Astrocyte (in vitro differentiated cells and primary cell): ENCODE results near the gene COL18A1. TPM values are rescaled to one million over a fixed set of nuclear protein-coding genes. Genes with fewer than 3 reads are reported as not detected.

Experiments used
- DNase-seq: peaks from one replicate; pipeline ENCODE4 v3.0.0-alpha.2; 2010; ENCODE audit warnings: low read depth
- FAIRE-seq: peaks from 2 replicates; lab custom pipeline; 2011; peaks lifted over from hg19 to GRCh38; lab: Jason Lieb, UNC
- H2AFZ ChIP-seq: 2 replicates; pipeline ENCODE4 v1.6.0; 2012; ENCODE audit warnings: low read depth, low read length, inconsistent platforms
- H3K27ac ChIP-seq: 2 replicates; pipeline ENCODE4 v1.5.1; 2011; ENCODE audit warnings: low read depth, low read length, inconsistent platforms
- H3K27me3 ChIP-seq: 2 replicates; pipeline ENCODE4 v1.6.0; 2011; ENCODE audit warnings: low read length, inconsistent platforms; ENCODE audit not compliant: insufficient read depth
- H3K36me3 ChIP-seq: 2 replicates; pipeline ENCODE4 v1.5.1; 2011; ENCODE audit warnings: low read length, inconsistent platforms; ENCODE audit not compliant: insufficient read depth
- H3K4me1 ChIP-seq: 2 replicates; pipeline ENCODE4 v1.5.1; 2011; ENCODE audit warnings: low read length, inconsistent platforms; ENCODE audit not compliant: insufficient read depth
- H3K4me2 ChIP-seq: 2 replicates; pipeline ENCODE4 v1.6.0; 2012; ENCODE audit warnings: low read length, inconsistent platforms
- H3K4me3 ChIP-seq: 2 replicates; pipeline ENCODE4 v1.5.1; 2011; ENCODE audit warnings: low read depth, mild to moderate bottlenecking, low read length, inconsistent platforms; ENCODE audit not compliant: insufficient read depth
- H3K79me2 ChIP-seq: 2 replicates; pipeline ENCODE4 v1.6.0; 2012; ENCODE audit warnings: mild to moderate bottlenecking, low read length, inconsistent platforms; ENCODE audit not compliant: insufficient read depth
- H3K9ac ChIP-seq: 2 replicates; pipeline ENCODE4 v1.6.0; 2012; ENCODE audit warnings: mild to moderate bottlenecking, low read length, inconsistent platforms
- H3K9me3 ChIP-seq: 2 replicates; pipeline ENCODE4 v1.5.1; 2012; ENCODE audit warnings: low read depth, mild to moderate bottlenecking, low read length, inconsistent platforms; ENCODE audit not compliant: insufficient read depth
- H4K20me1 ChIP-seq: 2 replicates; pipeline ENCODE4 v1.6.0; 2012; ENCODE audit warnings: low read length, inconsistent platforms; ENCODE audit not compliant: insufficient read depth
- H3K27ac Mint-ChIP-seq: one replicate; pipeline ENCODE4 v1.8.0; 2021; ENCODE audit warnings: mild to moderate bottlenecking, mixed read lengths; ENCODE audit not compliant: unreplicated experiment
- H3K27me3 Mint-ChIP-seq: one replicate; pipeline ENCODE4 v1.8.0; 2021; ENCODE audit warnings: low read depth, mixed read lengths; ENCODE audit not compliant: unreplicated experiment
- H3K36me3 Mint-ChIP-seq: one replicate; pipeline ENCODE4 v1.8.0; 2021; ENCODE audit warnings: low read depth, mixed read lengths; ENCODE audit not compliant: unreplicated experiment
- H3K4me1 Mint-ChIP-seq: one replicate; pipeline ENCODE4 v1.8.0; 2021; ENCODE audit warnings: low read depth, mixed read lengths; ENCODE audit not compliant: unreplicated experiment
- H3K4me3 Mint-ChIP-seq: one replicate; pipeline ENCODE4 v1.8.0; 2021; ENCODE audit warnings: mild to moderate bottlenecking, moderate library complexity, mixed read lengths; ENCODE audit not compliant: unreplicated experiment
- H3K9me3 Mint-ChIP-seq: one replicate; pipeline ENCODE4 v1.8.0; 2021; ENCODE audit warnings: mild to moderate bottlenecking, mixed read lengths; ENCODE audit not compliant: unreplicated experiment
- CTCF ChIP-seq: IDR thresholded peaks from 2 replicates; pipeline ENCODE4 v1.5.1; 2011; ENCODE audit warnings: low read depth, mild to moderate bottlenecking, inconsistent platforms, low read length, moderate library complexity; ENCODE audit not compliant: insufficient read depth
- EZH2 ChIP-seq: IDR thresholded peaks from 2 replicates; pipeline ENCODE4 v1.6.1; 2012; ENCODE audit warnings: mild to moderate bottlenecking, low read length, inconsistent platforms; ENCODE audit not compliant: insufficient read depth
- total RNA-seq: library from RNA; stranded (reverse); gene quantifications from 2 replicates; pipeline ENCODE4 v1.2.1, GENCODE V29; 2021

COL18A1 gene
- total RNA-seq, 1 donor from 2014 or later: 616 TPM

DNA sequence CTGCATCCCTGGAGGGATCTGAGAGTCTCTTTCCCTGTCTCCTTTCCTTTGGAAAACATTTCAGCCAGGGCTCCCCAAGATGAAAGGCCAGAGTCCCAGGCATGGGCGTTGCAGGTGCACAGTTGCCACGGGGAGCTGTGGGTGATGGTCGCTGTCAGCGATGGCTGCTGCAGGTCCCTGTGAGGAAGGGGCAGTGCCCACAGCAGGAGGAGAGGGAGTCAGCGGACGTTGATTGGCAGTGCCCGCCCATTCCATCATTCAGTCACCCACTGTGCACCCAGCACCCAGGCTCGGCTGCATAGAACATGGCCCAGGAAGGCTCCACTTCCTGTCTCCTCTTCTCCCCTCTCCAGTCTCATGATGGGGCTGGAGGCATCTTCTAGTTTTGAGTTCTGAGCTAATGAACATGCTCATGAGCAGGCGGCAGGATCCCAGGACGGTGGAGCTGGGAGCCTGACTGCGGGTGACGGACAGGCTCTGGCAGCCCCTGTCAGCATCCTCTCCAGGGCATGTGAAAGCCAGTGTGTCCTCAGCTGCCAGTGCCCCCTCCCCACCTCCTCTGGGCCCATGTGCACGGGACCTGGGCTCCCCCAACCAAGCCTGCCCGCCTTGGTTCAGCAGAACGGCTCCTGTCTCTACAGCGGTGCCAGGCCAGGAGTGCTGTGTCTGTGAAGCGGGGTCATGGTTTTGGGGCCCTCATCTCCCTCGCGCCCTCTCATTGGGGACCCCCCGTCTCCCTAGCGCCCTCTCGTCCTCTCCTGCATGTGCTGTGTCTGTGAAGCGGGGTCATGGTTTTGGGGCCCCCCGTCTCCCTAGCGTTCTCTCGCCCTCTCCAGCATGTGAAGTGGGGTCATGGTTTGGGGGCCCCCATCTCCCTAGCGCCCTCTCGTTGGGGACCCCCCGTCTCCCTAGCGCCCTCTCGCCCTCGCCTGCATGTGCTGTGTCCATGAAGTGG is 24.5 kb downstream of the COL18A1 start:
- Mint-ChIP-seq H3K36me3 (peaks cover 15% of the 10 kb centered on the region), H3K27ac (peak overlapping the region; percentile 96), H3K4me3 (no peak overlapping the region), H3K9me3 (no peaks in the 10 kb centered on the region), H3K27me3 (no peaks in the 10 kb centered on the region), H3K4me1 (peaks cover 59% of the 10 kb centered on the region)
- FAIRE-seq (no peak), DNase-seq (no peak)
- Histone ChIP-seq H3K79me2 (peaks cover 73% of the 10 kb centered on the region), H3K4me2 (no peak overlapping the region), H3K36me3 (no peaks in the 10 kb centered on the region), H3K27ac (no peak overlapping the region), H3K9me3 (peaks cover 2% of the 10 kb centered on the region), H2AFZ (no peak overlapping the region), H4K20me1 (peaks cover 34% of the 10 kb centered on the region), H3K4me3 (no peak overlapping the region), H3K27me3 (no peaks in the 10 kb centered on the region), H3K9ac (no peak overlapping the region), H3K4me1 (peaks cover 60% of the 10 kb centered on the region)
- no peak for TF ChIP-seq CTCF

DNA sequence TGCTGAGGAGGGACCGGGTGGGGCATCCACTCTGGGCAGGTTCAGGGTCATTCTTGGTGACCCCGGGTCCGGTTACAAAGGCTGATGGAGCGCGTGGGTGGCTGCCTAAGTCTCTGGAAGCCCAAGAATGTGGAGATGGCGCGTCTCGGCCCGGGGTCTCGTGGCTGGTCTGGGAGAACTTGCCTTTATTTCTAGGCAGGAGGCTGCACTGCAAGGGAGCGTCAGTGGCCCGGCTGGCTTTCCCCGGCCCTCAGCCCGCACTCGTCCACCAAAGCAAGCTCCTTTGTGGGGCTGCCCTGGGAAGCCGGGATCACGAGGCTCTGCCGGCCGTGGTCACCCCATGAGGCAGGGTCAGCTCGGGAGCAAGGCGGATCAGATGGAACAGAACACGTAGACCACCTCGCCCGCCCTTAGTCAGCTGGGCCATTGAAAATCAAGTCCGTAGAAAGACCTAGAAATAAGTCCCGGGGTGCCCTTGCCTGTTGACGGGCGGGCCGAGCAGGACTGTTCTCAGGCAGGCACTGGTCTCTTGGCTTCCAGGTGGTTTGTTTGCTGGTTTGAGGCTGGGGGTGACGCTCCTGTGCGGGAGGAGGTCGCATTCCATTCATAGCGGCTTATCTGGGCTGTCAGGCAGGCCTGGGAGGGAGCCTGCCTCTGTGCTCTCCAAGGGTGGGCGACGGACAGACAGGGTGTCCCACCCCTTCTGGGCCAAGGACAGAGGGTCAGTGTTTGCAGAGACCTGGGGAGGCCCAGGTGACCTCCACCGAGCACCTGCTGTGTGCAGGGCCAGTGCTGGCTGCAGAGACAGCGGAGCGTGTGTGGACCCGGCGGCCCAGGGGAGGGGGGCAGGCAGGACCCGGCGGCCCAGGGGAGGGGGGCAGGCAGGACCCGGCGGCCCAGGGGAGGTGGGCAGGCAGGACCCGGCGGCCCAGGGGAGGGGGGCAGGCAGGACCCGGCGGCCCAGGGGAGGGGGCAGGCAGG is 25.8 kb downstream of the COL18A1 start:
- H3K9me3 ChIP-seq: peaks cover 2% of the 10 kb centered on the region
- H3K36me3 ChIP-seq: no peaks in the 10 kb centered on the region
- H3K9ac ChIP-seq: peak overlapping the region; percentile 76
- peak overlapping the region; percentile 96 for H3K27ac Mint-ChIP-seq
- FAIRE-seq (no peak), DNase-seq (peak; percentile 78)
- peaks cover 31% of the 10 kb centered on the region for H4K20me1 ChIP-seq
- H3K27me3 ChIP-seq: no peaks in the 10 kb centered on the region
- no peaks in the 10 kb centered on the region for H3K9me3 Mint-ChIP-seq
- peak overlapping the region; percentile 81 for H3K27ac ChIP-seq
- H3K4me1 ChIP-seq: peaks cover 60% of the 10 kb centered on the region
- no peaks in the 10 kb centered on the region for H3K27me3 Mint-ChIP-seq
- no peak overlapping the region for H3K4me3 ChIP-seq
- H2AFZ ChIP-seq: no peak overlapping the region
- peak overlapping the region; percentile 78 for H3K4me2 ChIP-seq
- H3K79me2 ChIP-seq: peaks cover 72% of the 10 kb centered on the region
- H3K4me3 Mint-ChIP-seq: peak overlapping the region; percentile 77
- TF ChIP-seq EZH2: no peak
- TF ChIP-seq CTCF: no peak
- H3K4me1 Mint-ChIP-seq: peaks cover 64% of the 10 kb centered on the region
- peaks cover 13% of the 10 kb centered on the region for H3K36me3 Mint-ChIP-seq
